HCT116 (cell line): ENCODE data around the gene MED15.

Source experiments
- EZH2 ChIP-seq: fragments of 200-600 bp; sonication (generic); IDR thresholded peaks from 2 replicates; pipeline ENCODE4 v1.6.1; 2017; ENCODE audit warnings: antibody characterized with exemption, mixed run types
- EZH2phosphoT487 ChIP-seq: fragments of 200-600 bp; IDR thresholded peaks from 2 replicates; pipeline ENCODE4 v1.6.1; 2018; ENCODE audit warnings: antibody characterized with exemption, borderline replicate concordance
- MAX ChIP-seq: IDR thresholded peaks from 2 replicates; pipeline ENCODE4 v1.6.1; 2012
- POLR2A ChIP-seq: IDR thresholded peaks from 2 replicates; pipeline ENCODE4 v1.7.0; 2011; ENCODE audit warnings: borderline replicate concordance; ENCODE audit not compliant: insufficient read depth, insufficient read length; ENCODE audit errors: extremely low read depth
- RAD21 ChIP-seq: IDR thresholded peaks from 2 replicates; pipeline ENCODE4 v1.6.1; 2012; ENCODE audit warnings: low read depth, mild to moderate bottlenecking
- SIN3A ChIP-seq: IDR thresholded peaks from 2 replicates; pipeline ENCODE4 v1.6.1; 2012; ENCODE audit warnings: low read depth
- SP1 ChIP-seq: IDR thresholded peaks from 2 replicates; pipeline ENCODE4 v1.6.1; 2012; ENCODE audit warnings: low read depth
- TCF7L2 ChIP-seq: IDR thresholded peaks from 2 replicates; pipeline ENCODE4 v1.7.0; 2011; ENCODE audit warnings: borderline replicate concordance, inconsistent platforms; ENCODE audit not compliant: insufficient read depth, insufficient read length; ENCODE audit errors: extremely low read depth
- ZFX ChIP-seq: fragments of 450-650 bp; IDR thresholded peaks from 2 replicates; pipeline ENCODE4 v1.6.1; 2017
- TF ChIP-seq, protein P1 (sequence below), 3 experiments: fragments of 200-600 bp in 1 of 3; sonication (generic) in 1 of 3; IDR thresholded peaks in 2 of 3; conservative IDR thresholded peaks in 1 of 3; 2 replicates each; pipeline ENCODE4 v1.5.1; 2012 to 2017; ENCODE audit warnings: low read depth in 2 of 3, low read length in 2 of 3, antibody characterized with exemption in 1 of 3, borderline replicate concordance in 1 of 3, control low read depth in 1 of 3, mild to moderate bottlenecking in 1 of 3, mixed read lengths in 1 of 3, mixed run types in 1 of 3, moderate library complexity in 1 of 3; ENCODE audit not compliant: insufficient read depth in 1 of 3

GRCh38 chr22:20600137-20600673, 92.8 kb downstream of the MED15 start:
- TF ChIP-seq, protein P1, sequence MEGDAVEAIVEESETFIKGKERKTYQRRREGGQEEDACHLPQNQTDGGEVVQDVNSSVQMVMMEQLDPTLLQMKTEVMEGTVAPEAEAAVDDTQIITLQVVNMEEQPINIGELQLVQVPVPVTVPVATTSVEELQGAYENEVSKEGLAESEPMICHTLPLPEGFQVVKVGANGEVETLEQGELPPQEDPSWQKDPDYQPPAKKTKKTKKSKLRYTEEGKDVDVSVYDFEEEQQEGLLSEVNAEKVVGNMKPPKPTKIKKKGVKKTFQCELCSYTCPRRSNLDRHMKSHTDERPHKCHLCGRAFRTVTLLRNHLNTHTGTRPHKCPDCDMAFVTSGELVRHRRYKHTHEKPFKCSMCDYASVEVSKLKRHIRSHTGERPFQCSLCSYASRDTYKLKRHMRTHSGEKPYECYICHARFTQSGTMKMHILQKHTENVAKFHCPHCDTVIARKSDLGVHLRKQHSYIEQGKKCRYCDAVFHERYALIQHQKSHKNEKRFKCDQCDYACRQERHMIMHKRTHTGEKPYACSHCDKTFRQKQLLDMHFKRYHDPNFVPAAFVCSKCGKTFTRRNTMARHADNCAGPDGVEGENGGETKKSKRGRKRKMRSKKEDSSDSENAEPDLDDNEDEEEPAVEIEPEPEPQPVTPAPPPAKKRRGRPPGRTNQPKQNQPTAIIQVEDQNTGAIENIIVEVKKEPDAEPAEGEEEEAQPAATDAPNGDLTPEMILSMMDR (IDR thresholded peaks at IDR 0.05 in 2 of 3, conservative IDR thresholded peaks at IDR 0.05 in 1 of 3; ENCODE audit: borderline replicate concordance in 1 of 3, insufficient read depth in 1 of 3, low read depth in 2 of 3, low read length in 2 of 3), result no peak
- TF ChIP-seq EZH2 (no peak), POLR2A (no peak), EZH2phosphoT487 (no peak), SP1 (no peak), RAD21 (no peak), ZFX (no peak), MAX (no peak), TCF7L2 (no peak), SIN3A (no peak)
